ENCODE data around the gene HOXA6.

The HOXA6 gene

DNA sequence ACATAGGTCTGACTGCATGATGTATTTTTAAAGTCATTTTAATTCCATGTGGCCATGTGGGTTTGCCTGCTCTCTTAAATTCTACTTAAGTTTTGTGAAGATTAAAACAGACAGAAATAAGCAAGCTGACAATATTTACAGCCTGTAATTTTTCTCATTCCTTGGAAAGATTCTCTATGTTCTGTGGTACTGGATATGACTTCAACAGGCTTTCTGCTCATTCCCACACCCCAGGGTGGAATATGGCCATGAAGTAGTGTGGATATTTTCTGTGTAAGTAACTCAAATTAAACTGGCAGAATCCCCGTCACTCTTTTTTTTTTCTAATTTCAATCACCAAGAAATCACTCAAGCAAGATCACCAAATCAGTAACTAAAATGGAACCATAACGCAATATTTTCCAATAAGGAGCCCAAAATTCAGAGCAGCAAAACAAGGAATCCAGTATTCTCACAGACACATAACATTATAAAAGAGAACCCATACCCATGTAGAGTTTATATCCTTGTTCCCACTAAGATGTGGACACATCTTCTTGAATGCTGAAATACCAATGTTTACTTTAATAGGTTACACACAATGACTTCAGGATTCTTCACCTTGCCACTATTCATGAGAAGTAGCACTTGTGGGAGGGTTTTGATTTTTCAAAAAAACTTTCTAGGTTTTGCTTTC, 9.8 kb downstream of the HOXA6 start:
- DNase-seq: no peak

DNA sequence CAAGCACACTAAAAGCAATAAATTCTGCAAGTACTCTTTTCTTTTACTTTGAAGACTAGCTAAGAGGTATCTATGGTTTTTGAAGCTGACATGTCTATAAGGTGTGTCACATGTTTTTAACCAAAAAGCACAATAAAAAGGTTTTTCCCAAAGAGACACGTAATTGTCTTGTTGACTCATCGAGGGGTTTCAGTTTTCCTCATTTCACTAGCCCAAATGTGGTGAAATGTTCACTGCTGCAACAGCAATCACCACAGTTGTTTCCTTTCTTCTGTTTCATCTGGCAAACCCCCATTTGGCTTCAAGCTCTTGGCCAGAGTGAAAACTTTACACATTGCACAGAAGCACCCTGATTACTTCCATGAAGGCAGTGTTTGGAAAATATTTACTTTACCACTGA, 13.2 kb downstream of the HOXA6 start:
- peak; percentile 73 to 76 for DNase-seq

DNA sequence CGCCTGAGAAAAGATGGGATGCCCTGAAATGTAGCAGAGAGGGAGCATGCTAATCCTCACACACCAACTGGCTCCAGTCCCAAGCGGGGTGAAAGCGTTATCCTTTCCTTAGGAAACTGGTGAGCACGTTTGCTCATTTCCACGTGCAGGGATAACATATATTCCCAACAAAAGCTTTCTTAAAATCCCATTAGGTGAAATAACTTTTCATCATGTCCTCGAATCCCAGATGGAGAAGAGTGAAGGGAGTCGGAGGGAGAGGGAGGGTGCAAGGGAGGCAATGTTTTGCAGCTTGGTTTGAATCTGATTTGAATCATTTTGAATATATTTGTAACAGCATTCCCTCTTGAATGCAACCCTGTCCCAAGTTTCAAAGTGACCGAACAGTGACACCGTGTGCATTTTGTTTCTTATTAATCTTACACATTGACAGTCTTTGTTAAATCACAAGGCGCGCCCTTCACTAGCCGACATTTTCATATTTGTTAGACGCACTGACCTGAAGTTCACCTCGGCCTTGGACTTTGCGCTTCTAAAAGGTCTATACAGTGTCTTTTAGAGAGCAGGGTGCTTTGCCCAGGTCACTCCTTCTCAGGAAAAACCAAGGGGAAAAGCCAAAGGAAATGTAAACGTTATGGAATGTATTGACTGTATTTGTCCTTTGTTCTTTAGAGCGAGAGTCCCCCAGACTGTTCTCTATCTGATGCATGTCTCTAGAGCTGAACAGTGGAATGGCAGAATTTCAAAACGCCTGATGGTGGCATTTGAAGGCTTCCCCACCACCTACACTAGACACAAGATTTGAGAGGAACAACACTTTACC, 14.0 kb downstream of the HOXA6 start:
- DNase-seq: no peak

DNA sequence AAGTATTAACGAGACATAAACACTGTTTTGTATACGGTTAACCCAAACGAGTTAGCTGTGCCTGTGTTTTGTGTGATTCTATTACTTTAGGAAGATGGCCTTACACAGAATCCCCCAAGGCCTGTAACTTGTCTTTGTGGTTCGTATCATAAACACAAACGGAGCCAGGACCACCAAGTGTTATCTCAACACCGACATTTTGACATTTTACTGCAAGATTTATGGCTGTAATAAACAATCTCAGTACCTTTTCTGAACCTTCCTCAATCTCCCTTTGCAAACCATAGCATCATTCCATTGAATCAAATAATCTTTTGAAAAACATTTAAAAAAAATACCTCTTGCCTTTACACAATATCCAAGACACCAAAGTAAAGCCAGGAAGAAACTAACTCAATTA, 14.6 kb downstream of the HOXA6 start:
- DNase-seq: no peak

DNA sequence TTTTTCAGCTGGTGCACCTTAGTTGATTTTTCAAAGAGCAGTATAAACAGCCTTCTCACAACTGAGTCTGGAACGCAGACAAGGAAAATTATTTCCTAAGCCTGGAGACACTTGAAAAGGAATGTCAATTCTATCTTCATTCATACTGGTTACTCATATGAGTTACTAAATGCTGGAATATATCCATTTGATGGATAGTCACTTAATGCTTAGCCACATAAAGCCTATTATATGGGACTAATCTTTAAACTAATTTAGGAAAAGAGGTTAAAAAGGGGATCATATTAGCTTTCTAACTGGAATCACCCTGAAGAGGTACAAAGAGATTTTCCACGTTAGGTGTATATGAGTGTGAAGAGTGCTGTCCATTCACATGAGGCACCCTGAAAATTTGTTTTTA, 15.4 kb downstream of the HOXA6 start:
- no peak for DNase-seq

DNA sequence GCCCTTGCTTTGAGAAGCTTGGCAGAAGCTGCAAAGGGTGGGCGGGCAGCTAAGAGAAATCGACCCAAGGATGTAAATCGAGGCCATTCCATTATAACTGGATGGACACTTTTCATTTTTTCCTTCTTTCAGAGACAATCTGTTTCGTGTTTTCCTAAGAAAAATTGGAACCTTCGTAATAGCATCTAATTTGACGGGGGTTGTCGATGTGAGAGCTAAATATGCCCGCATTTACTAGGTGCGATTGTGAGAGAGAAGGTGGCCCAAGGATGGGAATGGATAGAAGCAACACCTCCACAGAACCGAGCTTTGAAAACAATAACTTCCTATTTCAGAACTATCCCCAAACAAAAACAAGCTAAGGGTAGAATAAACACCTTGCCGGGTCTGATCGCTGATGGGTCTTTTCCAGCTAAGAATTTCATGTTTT, 16.2 kb downstream of the HOXA6 start:
- no peak for DNase-seq

DNA sequence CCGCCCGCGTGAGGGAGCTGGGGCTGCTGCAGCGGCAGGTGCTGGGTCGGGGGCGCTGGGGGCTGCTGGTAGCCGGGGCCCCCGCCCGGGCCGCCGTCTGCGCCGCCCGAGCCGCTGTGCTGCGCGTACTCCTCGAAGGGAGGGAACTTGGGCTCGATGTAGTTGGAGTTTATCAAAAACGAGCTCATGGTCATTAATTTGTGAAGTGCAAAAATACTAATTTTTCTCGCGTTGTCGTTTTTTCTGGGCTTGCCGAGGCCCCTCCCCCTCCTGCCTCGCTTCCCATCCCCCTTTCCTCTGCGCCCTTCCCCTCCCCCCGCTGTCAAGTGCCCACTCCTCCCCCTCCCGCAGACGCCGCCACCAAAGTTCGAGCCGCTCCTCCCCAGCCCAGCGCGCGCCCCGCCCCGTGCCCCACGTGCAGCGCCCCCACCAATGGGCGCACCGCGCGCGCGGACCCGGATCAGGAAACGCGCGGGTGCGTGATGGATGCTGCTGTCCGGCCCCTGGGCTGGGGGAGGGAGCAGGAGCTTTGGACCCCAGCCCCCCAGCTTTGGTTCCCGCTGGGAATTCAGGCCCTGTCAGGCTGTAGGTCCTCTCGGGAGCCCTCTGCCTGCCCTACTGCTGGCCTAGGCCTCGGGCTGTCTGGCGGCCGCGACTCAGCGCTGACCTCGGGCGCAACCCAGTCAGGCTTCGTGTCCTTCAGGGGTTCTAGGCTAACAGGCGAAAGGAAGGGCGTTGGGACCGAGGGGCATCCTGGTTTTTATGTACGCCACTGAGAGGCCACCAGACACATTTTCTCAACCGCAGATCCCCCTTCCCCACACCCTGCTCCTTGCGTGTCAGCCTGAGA, 16.8 kb downstream of the HOXA6 start, which contains the start of gene HOXA4:
Gene HOXA4 (minus strand): TSS at position 218 of the 850 bp plus-strand sequence. CDS start 24 bp downstream, at position 194.
- no peak for DNase-seq

- DNase-seq: no peak
These were observed 17.6 kb downstream of the HOXA6 start for GRCh38 chr7:27129729-27130539.

GRCh38 chr7:27128776-27129728, 18.5 kb downstream of the HOXA6 start:
- no peak for DNase-seq

GRCh38 chr7:27128034-27128433, 19.5 kb downstream of the HOXA6 start:
- no peak for DNase-seq

- DNase-seq: no peak
These were observed 20.8 kb downstream of the HOXA6 start for GRCh38 chr7:27126596-27127327.

GRCh38 chr7:27125986-27126394, 21.6 kb downstream of the HOXA6 start:
- DNase-seq: no peak

GRCh38 chr7:27124902-27125689, 22.5 kb downstream of the HOXA6 start:
- DNase-seq: no peak

DNA sequence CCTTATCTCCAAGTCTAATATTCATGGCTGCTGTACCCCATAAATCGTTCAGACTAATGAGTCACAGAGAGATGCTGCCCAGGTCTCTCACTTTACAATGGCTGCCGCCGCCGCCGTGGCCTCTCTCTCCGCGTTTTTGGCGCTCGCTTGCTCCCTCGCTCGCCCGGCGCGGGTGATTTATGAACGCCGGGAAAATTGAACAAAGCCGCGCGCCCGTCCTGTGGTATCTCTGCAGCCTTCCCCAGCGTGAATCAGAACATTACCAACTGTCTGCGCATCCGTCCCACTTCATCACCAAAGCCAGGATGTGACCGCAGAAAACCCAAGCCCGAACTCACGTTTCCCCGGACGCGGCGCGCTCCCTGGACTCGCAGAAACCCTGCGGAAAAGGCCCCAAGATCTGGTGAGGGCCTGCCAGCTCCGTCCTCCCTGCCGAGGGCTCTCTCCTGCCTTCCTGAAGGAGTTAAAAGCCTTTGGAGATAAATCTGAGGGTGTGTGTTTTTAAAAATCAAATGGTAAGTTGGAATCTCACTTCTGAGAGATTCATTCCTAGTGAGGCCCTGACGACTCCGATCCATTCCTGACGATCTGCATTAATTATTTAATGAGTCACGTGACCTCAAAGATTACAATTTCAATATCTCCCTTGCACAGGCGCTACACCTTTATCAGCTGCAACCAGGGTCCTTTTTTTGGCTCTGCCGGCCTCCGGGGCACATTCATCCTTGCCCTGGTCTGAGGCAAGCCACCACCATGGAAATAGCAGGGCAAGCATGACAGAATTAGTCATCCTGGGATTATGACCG, 23.3 kb downstream of the HOXA6 start:
- no peak for DNase-seq

DNA sequence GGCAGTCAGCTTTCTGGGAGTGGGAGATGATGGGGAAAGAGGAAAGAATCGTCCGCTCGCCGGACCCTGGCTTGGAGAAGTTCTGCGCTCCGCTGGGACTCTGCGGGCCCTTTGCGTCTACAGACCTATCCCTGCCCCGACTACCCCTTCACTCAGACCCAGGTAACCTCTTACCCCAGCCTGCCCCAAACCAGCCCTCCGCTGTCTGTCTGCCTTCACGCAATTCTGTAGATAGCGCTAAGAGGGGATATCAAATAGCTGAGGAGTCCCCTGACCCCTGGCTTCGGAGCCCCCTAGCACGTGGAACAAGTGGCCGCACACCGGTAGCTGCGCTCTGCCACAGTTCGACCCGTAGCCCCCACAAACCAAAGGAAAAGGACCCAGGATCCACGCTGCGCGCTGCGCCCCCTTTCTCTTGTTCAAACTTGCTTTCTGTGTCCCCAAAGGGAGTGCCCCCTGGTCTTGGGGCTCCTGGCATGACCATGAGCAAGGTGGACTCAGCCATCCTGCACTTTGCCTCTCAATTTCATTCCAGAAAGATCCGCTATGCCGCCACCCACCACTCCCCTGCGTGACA, 24.0 kb downstream of the HOXA6 start:
- no peak for DNase-seq

- DNase-seq: peak in 1 of 2 experiments; percentile 34
These were observed 24.5 kb downstream of the HOXA6 start for GRCh38 chr7:27123007-27123476.

DNA sequence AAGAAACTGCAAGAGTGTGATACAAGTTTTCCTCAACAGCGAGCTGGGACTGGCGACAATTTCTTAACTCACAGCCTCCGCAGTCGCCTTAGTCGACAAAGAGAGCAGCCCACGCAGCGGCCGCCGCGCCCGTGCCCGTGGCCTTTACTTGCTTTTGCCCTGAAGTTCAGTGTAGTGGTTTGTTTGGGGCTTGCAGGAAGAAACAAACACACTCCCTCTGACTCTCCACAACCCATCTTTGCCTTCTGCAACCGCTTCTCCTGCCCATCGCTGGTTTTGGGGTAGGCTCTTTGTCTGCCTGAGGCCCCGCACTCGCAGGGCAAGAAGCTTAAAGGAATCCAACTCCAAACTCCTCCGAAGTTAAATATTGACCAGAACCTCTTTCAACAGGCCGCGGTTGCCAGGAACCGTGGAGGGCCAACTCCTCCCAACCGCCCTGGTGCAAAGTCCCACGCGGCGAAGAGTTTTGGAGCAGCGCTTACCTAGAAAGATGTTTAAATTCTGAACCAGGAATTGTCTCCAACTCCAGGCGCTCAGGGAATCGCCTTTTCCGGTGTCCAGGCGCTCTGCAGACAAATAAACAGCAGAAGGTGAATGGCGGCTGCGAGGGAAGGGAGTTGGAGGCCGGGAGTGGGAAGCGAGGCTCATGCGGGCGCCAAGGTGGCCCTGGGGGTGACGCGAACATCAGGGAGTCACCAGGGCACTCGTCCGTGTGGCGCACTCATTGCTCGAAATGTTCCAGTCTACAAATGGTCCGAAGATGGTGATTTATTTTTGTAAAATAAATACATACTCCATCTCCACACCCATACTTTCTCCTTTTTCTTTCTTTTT, 25.3 kb downstream of the HOXA6 start:
- DNase-seq: no peak
